NCI-H526 (cell line): ENCODE results near the gene TXNDC16.

Experiments used
- DNase-seq, 2 experiments: peaks; one replicate each; lab custom pipeline; 2025; lab: John Stamatoyannopoulos, UW

Gene TXNDC16

GRCh38 chr14:52391881-52392615 is 160.3 kb downstream of the TXNDC16 start:
- no peak for DNase-seq
